K562 (cell line): ENCODE results near the gene RDH5. TPM values are rescaled to one million over a fixed set of nuclear protein-coding genes. Genes with fewer than 3 reads are reported as not detected.

Experiments used
- ATAC-seq: fragments of 200-7000 bp; cut with Tn5 transposase; 3 replicates; pipeline ENCODE4 v1.9.1; 2020; ENCODE audit warnings: moderate library complexity
- BruUV-seq: library from RNA; stranded (reverse); fragments of 400-500 nt; replicated peaks from 2 replicates; lab custom pipeline; 2021; lab: Mats Ljungman, UMichigan
- CTCF ChIA-PET: fragments of 300-600 bp; formaldehyde crosslinking; extraction: SDS; loops from one replicate; lab custom pipeline; 2021; ENCODE audit warnings: low intra/inter-chr PET ratio; lab: Yijun Ruan, JAX
- POLR2A ChIA-PET: fragments of 300-600, 350-650 bp; sonication (Branson Sonifier 250); formaldehyde crosslinking; extraction: SDS; loops from one replicate; lab custom pipeline; 2021; ENCODE audit warnings: antibody characterized with exemption, inconsistent platforms; lab: Yijun Ruan, JAX
- DNase-seq, 4 experiments: peaks; one replicate each; pipeline versions ENCODE4 v3.0.0 to v3.0.0-alpha.2; 2011 to 2018; ENCODE audit warnings: low spot score in 3 of 4, mixed read lengths in 3 of 4; ENCODE audit errors: extremely low read depth in 1 of 4
- FAIRE-seq: peaks from 2 replicates; lab custom pipeline; 2011; peaks lifted over from hg19 to GRCh38; lab: Jason Lieb, UNC
- H2AFZ ChIP-seq: 2 replicates; pipeline ENCODE4 v1.6.0; 2011; ENCODE audit warnings: low read depth, low read length, control low read depth, inconsistent platforms
- H3K27ac ChIP-seq: fragments of 200-600 bp; 3 replicates; pipeline ENCODE4 v1.8.0; 2011; ENCODE audit warnings: low read depth, mild to moderate bottlenecking, control low read depth, inconsistent platforms, low read length, moderate library complexity, mixed read lengths; ENCODE audit errors: extremely low read depth
- H3K27me3 ChIP-seq, 2 experiments: fragments of 300-600 bp in 1 of 2; 2 replicates in 1 of 2; 3 replicates in 1 of 2; pipeline versions ENCODE4 v1.6.0 to v1.8.0; 2011; ENCODE audit warnings: inconsistent platforms in 2 of 2, low read length in 2 of 2, mild to moderate bottlenecking in 1 of 2, mixed read lengths in 1 of 2, moderate library complexity in 1 of 2; ENCODE audit not compliant: control insufficient read depth in 2 of 2, insufficient read depth in 2 of 2
- H3K36me3 ChIP-seq: fragments of 300-600 bp; 3 replicates; pipeline ENCODE4 v1.8.0; 2011; ENCODE audit warnings: mild to moderate bottlenecking, low read length, inconsistent platforms; ENCODE audit not compliant: control insufficient read depth, insufficient read depth
- H3K4me1 ChIP-seq, 2 experiments: fragments of 200-600 bp in 1 of 2; replicated peaks in 1 of 2; 2 replicates in 1 of 2; 3 replicates in 1 of 2; pipeline versions ENCODE4 v1.5.1 to v1.8.0; 2011; ENCODE audit warnings: inconsistent platforms in 2 of 2, low read length in 2 of 2, mild to moderate bottlenecking in 1 of 2, mixed read lengths in 1 of 2, moderate library complexity in 1 of 2; ENCODE audit not compliant: control insufficient read depth in 2 of 2, insufficient read depth in 2 of 2
- H3K4me2 ChIP-seq: 2 replicates; pipeline ENCODE4 v1.6.1; 2011; ENCODE audit warnings: low read length, control low read depth, inconsistent platforms, mixed read lengths; ENCODE audit not compliant: insufficient read depth
- H3K4me3 ChIP-seq: fragments of 200-600 bp; sonication (generic), shearing (Covaris generic); 2 replicates; pipeline ENCODE4 v1.5.1; 2016; ENCODE audit warnings: control low read depth, inconsistent platforms
- H3K79me2 ChIP-seq: fragments of 200-600 bp; 3 replicates; pipeline ENCODE4 v1.8.0; 2011; ENCODE audit warnings: low read length, inconsistent platforms; ENCODE audit not compliant: control insufficient read depth, insufficient read depth
- H3K9ac ChIP-seq, 2 experiments: 2 replicates each; pipeline versions ENCODE4 v1.6.0 to v1.6.1; 2011; ENCODE audit warnings: low read depth in 2 of 2, low read length in 2 of 2, control low read depth in 1 of 2, inconsistent platforms in 1 of 2, mild to moderate bottlenecking in 1 of 2, mixed read lengths in 1 of 2; ENCODE audit not compliant: insufficient read depth in 1 of 2
- H3K9me1 ChIP-seq: one replicate; pipeline ENCODE4 v1.6.0; 2011; ENCODE audit warnings: inconsistent platforms, mild to moderate bottlenecking, low read length, moderate library complexity; ENCODE audit not compliant: control insufficient read depth, insufficient read depth
- H3K9me3 ChIP-seq: replicated peaks from 2 replicates; pipeline ENCODE4 v1.5.1; 2011; ENCODE audit warnings: low read depth, low read length, inconsistent platforms; ENCODE audit not compliant: control insufficient read depth, insufficient read depth
- H4K20me1 ChIP-seq: replicated peaks from 2 replicates; pipeline ENCODE4 v1.6.1; 2011; ENCODE audit warnings: low read length, inconsistent platforms, mixed read lengths; ENCODE audit not compliant: control insufficient read depth, insufficient read depth
- CAMTA2 ChIP-seq: fragments of 250-450 bp; sonication (Bioruptor Pico); conservative IDR thresholded peaks from 2 replicates; pipeline ENCODE4 v1.5.1; 2022
- CHD4 ChIP-seq: fragments of 200-600 bp; sonication (generic); IDR thresholded peaks from 3 replicates; pipeline ENCODE4 v1.6.1; 2012; ENCODE audit warnings: low read depth, mild to moderate bottlenecking, mixed read lengths, low read length, inconsistent platforms; ENCODE audit not compliant: insufficient read depth, insufficient replicate concordance, poor library complexity, severe bottlenecking
- E4F1 ChIP-seq: fragments of 250-450 bp; sonication (Bioruptor Pico); IDR thresholded peaks from 2 replicates; pipeline ENCODE4 v1.5.0; 2021; ENCODE audit warnings: mild to moderate bottlenecking, borderline replicate concordance
- HLTF ChIP-seq: fragments of 450-650 bp; IDR thresholded peaks from 2 replicates; pipeline ENCODE4 v1.6.1; 2016
- HMG20B ChIP-seq: fragments of 250-450 bp; sonication (Bioruptor Pico); IDR thresholded peaks from 2 replicates; pipeline ENCODE4 v1.5.0; 2021; ENCODE audit warnings: mild to moderate bottlenecking
- NBN ChIP-seq: fragments of 450-650 bp; IDR thresholded peaks from 2 replicates; pipeline ENCODE4 v1.6.1; 2016; ENCODE audit warnings: low read depth, mild to moderate bottlenecking
- OTX1 ChIP-seq: fragments of 450-650 bp; formaldehyde crosslinking; IDR thresholded peaks from 2 replicates; pipeline ENCODE4 v1.4.0; 2022; ENCODE audit warnings: mild to moderate bottlenecking
- RBM25 ChIP-seq: fragments of 200-400 bp; formaldehyde crosslinking; IDR thresholded peaks from 2 replicates; pipeline ENCODE4 v1.6.1; 2018; ENCODE audit warnings: low read length, low read depth, moderate library complexity; ENCODE audit not compliant: severe bottlenecking
- SMARCA4 ChIP-seq: fragments of 450-650 bp; IDR thresholded peaks from 2 replicates; pipeline ENCODE4 v1.6.1; 2016
- ZNF174 ChIP-seq: fragments of 250-450 bp; sonication (Bioruptor Pico); IDR thresholded peaks from 2 replicates; pipeline ENCODE4 v1.4.0; 2020; ENCODE audit warnings: mild to moderate bottlenecking
- ZNF277 ChIP-seq: fragments of 250-450 bp; sonication (Bioruptor Pico); IDR thresholded peaks from 2 replicates; pipeline ENCODE4 v1.8.0; 2022; ENCODE audit warnings: inconsistent platforms, mild to moderate bottlenecking, moderate library complexity, borderline replicate concordance
- ZNF282 ChIP-seq: sonication (generic); formaldehyde crosslinking; IDR thresholded peaks from 2 replicates; pipeline ENCODE4 v1.8.1; 2023; ENCODE audit warnings: missing genetic modification reagents
- ZSCAN32 ChIP-seq: fragments of 450-650 bp; formaldehyde crosslinking; IDR thresholded peaks from 2 replicates; pipeline ENCODE4 v1.4.0; 2020; ENCODE audit warnings: mild to moderate bottlenecking, moderate library complexity
- WGBS: fragments of 100-300 bp; shearing (Covaris generic); methylation state at CpG from one replicate; pipeline ENCODE4 v1.1.6; 2016; ENCODE audit warnings: low coverage, mixed read lengths; ENCODE audit not compliant: insufficient coverage; ENCODE audit errors: missing lambda C conversion rate; 5-methylcytosine and 5-hydroxymethylcytosine counted together
- in situ Hi-C: fragments of 300-500 bp; cut with MboI; formaldehyde crosslinking; loops from 4 replicates; pipeline ENCODE4 v1.15.0; 2018; ENCODE audit warnings: inconsistent platforms, mixed read lengths
- intact Hi-C: fragments of 100-400 bp; cut with micrococcal nuclease; formaldehyde crosslinking; loops from 2 replicates; pipeline ENCODE4 v1.14.2; 2022
- polyA plus RNA-seq, 8 experiments: library from polyadenylated mRNA; depleted of rRNA in 4 of 8; stranded (reverse) in 5 of 8; unstranded in 3 of 8; fragments of >200 nt; fragmentation: Nextera tagmentation in 2 of 8; fragmentation: Illumina TruSeq in 1 of 8; extraction: Ambion mirVana in 2 of 8; extraction: Trizol in 1 of 8; gene quantifications; 2 replicates each; pipeline versions ENCODE4 v1.2.1 to v1.2.3, GENCODE V29; 2011 to 2014; ENCODE audit warnings: inconsistent platforms in 1 of 8, missing spikeins in 1 of 8
- total RNA-seq, 7 experiments: library from RNA; depleted of rRNA in 6 of 7; stranded (reverse); fragments of >200 nt in 6 of 7; fragmentation: Illumina TruSeq in 2 of 7; extraction: Trizol in 2 of 7; gene quantifications; 2 replicates each; pipeline versions ENCODE4 v1.2.1 to v1.2.3, GENCODE V29; 2011 to 2021; ENCODE audit warnings: low replicate concordance in 1 of 7

The RDH5 gene
- total and polyA plus RNA-seq, 9 of the 15 experiments (the other 6 are each of a cell fraction or from before 2014, with no cell fraction given) = 0.28 to 2.0 (median 1.1) TPM; not detected in 1

DNA sequence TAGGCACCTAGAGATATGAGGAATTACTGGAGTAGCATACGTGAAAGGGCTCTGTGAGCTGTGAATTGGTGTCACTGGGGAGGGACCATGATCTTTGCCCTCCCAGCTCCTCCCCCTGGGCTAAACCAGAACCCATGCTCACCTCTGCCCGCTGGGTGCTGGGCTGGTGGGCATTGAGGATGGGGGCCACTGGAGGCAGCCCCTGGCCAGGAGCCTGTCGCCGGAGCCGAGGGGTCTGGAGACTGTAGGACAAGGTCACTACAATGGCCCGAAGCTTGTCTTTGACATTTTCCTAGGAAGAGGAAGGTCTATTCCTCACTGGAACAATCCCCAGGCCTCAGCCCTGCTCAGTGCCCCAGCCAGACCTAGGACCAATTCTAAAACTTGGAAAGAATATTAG, 24.1 kb upstream of the RDH5 start:
- no peak overlapping the region for H3K4me3 ChIP-seq
- H3K79me2 ChIP-seq = no peaks in the 10 kb centered on the region
- FAIRE-seq (no peak), ATAC-seq (no peak), DNase-seq (no peak)
- H2AFZ ChIP-seq = no peak overlapping the region
- H3K4me1 ChIP-seq = peaks cover 0 to 18% of the 10 kb centered on the region in 2 experiments; a peak in 2 of 5 replicates
- BruUV-seq = no TSS peak
- 6% methylated on average over 6 of the region's 6 CpGs for WGBS
- CTCF ChIA-PET = no interaction called here
- H3K4me2 ChIP-seq = no peak overlapping the region
- H3K9me3 ChIP-seq = no peaks in the 10 kb centered on the region
- no peak overlapping the region for H3K27ac ChIP-seq
- H3K27me3 ChIP-seq = peaks cover 22 to 66% of the 10 kb centered on the region in 2 experiments; a peak in 4 of 5 replicates
- no peak overlapping the region for H3K9ac ChIP-seq
- H3K9me1 ChIP-seq = no peaks in the 10 kb centered on the region
- no peaks in the 10 kb centered on the region for H3K36me3 ChIP-seq
- intact Hi-C loops (no loop called here), in situ Hi-C loops (no loop called here)
- POLR2A ChIA-PET = interaction anchor here (0.9 to 2.0 kb wide), 3 partner anchors 10 to 29 kb away, joined by 3 to 9 read pairs (median 9); no protein-coding TSS in a partner anchor
- H4K20me1 ChIP-seq = no peaks in the 10 kb centered on the region; the same call in 1 of the 2 replicates
- TF ChIP-seq CHD4 (no peak), RBM25 (no peak), ZNF282 (no peak), ZSCAN32 (CRISPR knock-in tag) (no peak), SMARCA4 (no peak), ZNF174 (CRISPR knock-in tag) (no peak), OTX1 (CRISPR knock-in tag) (no peak), E4F1 (no peak), ZNF277 (CRISPR knock-in tag) (no peak), HMG20B (CRISPR knock-in tag) (no peak), NBN (no peak), CAMTA2 (CRISPR knock-in tag) (no peak), HLTF (no peak)
